OCI-LY7 (cell line): ENCODE results near the gene EVA1B. TPM values are rescaled to one million over a fixed set of nuclear protein-coding genes. Genes with fewer than 3 reads are reported as not detected.

ENCODE experiments used
- Bru-seq: library from RNA; stranded (reverse); fragments of 400-500 nt; gene quantifications from one replicate; lab custom pipeline; 2021; lab: Mats Ljungman, UMichigan
- BruChase-seq, 2 experiments: library from RNA; stranded (reverse); fragments of 400-500 nt; gene quantifications; one replicate each; lab custom pipeline; 2021; lab: Mats Ljungman, UMichigan
- BruUV-seq: library from RNA; stranded (reverse); fragments of 400-500 nt; replicated peaks from 2 replicates; lab custom pipeline; 2021; lab: Mats Ljungman, UMichigan
- CTCF ChIA-PET: fragments of 300-600 bp; sonication (Branson Sonifier 250); formaldehyde crosslinking; loops from one replicate; lab custom pipeline; 2022; ENCODE audit warnings: antibody characterized with exemption; ENCODE audit not compliant: unreplicated experiment; lab: Charles Lee
- POLR2A ChIA-PET: fragments of 300-600 bp; sonication (Branson Sonifier 250); formaldehyde crosslinking; loops from one replicate; lab custom pipeline; 2022; ENCODE audit warnings: antibody characterized with exemption; lab: Charles Lee
- DNase-seq: peaks from one replicate; pipeline ENCODE4 v3.0.0-alpha.2; 2015; ENCODE audit warnings: low spot score
- H2AFZ ChIP-seq: fragments of 200-600 bp; sonication (generic), shearing (Covaris generic); 2 replicates; pipeline ENCODE4 v1.6.1; 2014; ENCODE audit warnings: mild to moderate bottlenecking, antibody characterized with exemption, low read length, moderate library complexity
- H3K27ac ChIP-seq: fragments of 200-600 bp; sonication (generic); 2 replicates; pipeline ENCODE4 v1.5.1; 2014; ENCODE audit warnings: mixed run types, low read depth, mild to moderate bottlenecking, moderate library complexity, low read length, inconsistent platforms; ENCODE audit not compliant: poor library complexity, severe bottlenecking
- H3K36me3 ChIP-seq: fragments of 200-600 bp; sonication (generic); 2 replicates; pipeline ENCODE4 v1.6.1; 2014; ENCODE audit warnings: mild to moderate bottlenecking, antibody characterized with exemption, low read length, moderate library complexity, mixed read lengths; ENCODE audit not compliant: insufficient read depth
- H3K4me1 ChIP-seq: fragments of 200-600 bp; sonication (generic); 2 replicates; pipeline ENCODE4 v1.5.1; 2014; ENCODE audit warnings: mild to moderate bottlenecking, low read length; ENCODE audit not compliant: insufficient read depth, poor library complexity, severe bottlenecking
- H3K4me2 ChIP-seq: fragments of 200-600 bp; sonication (generic); 2 replicates; pipeline ENCODE4 v1.6.1; 2014; ENCODE audit warnings: mild to moderate bottlenecking, low read length
- H3K4me3 ChIP-seq: fragments of 200-600 bp; sonication (generic); 2 replicates; pipeline ENCODE4 v1.5.1; 2014; ENCODE audit warnings: mild to moderate bottlenecking, low read depth, low read length; ENCODE audit not compliant: poor library complexity, severe bottlenecking
- H3K79me2 ChIP-seq: fragments of 200-600 bp; sonication (generic); 2 replicates; pipeline ENCODE4 v1.6.1; 2016; ENCODE audit warnings: low read depth, mild to moderate bottlenecking, low read length, moderate library complexity, mixed read lengths; ENCODE audit not compliant: insufficient read depth
- H3K9me2 ChIP-seq: fragments of 200-600 bp; sonication (generic); 2 replicates; pipeline ENCODE4 v1.6.1; 2016; ENCODE audit warnings: mild to moderate bottlenecking, low read length, mixed read lengths; ENCODE audit not compliant: insufficient read depth
- H3K9me3 ChIP-seq: fragments of 200-600 bp; sonication (generic); 2 replicates; pipeline ENCODE4 v1.6.1; 2014; ENCODE audit warnings: mild to moderate bottlenecking, mixed run types, low read length, mixed read lengths
- H4K20me1 ChIP-seq: fragments of 200-600 bp; sonication (generic); 2 replicates; pipeline ENCODE4 v1.6.1; 2014; ENCODE audit warnings: mild to moderate bottlenecking, antibody characterized with exemption, low read length, moderate library complexity, mixed read lengths; ENCODE audit not compliant: insufficient read depth
- EZH2phosphoT487 ChIP-seq: fragments of 200-600 bp; sonication (generic); IDR thresholded peaks from 2 replicates; pipeline ENCODE4 v1.6.1; 2018; ENCODE audit warnings: low read depth, borderline replicate concordance, mild to moderate bottlenecking, mixed run types, antibody characterized with exemption, low read length, moderate library complexity, mixed read lengths
- intact Hi-C: fragments of 100-400 bp; cut with micrococcal nuclease; formaldehyde crosslinking; loops from one replicate; pipeline ENCODE4 v1.10.0; 2022; ENCODE audit not compliant: unreplicated experiment
- long read RNA-seq: library from polyadenylated mRNA; stranded (forward); transcript quantifications from one replicate; pipeline ENCODE4 v2.0.0, GENCODE V29; 2022
- total RNA-seq, 2 experiments: library from RNA; depleted of rRNA in 1 of 2; stranded (reverse); fragments of >200 nt in 1 of 2; shearing (Covaris generic) in 1 of 2; gene quantifications; 2 replicates each; pipeline ENCODE4 v1.2.3, GENCODE V29; 2014 to 2022
- TF ChIP-seq, protein P1 (sequence below): fragments of 200-600 bp; sonication (generic); conservative IDR thresholded peaks from 2 replicates; pipeline ENCODE4 v1.5.1; 2014; ENCODE audit warnings: mild to moderate bottlenecking, antibody characterized with exemption, low read length, moderate library complexity, mixed read lengths

Gene EVA1B, protein sequence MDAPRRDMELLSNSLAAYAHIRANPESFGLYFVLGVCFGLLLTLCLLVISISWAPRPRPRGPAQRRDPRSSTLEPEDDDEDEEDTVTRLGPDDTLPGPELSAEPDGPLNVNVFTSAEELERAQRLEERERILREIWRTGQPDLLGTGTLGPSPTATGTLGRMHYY
- total RNA-seq (2014; rRNA removed; shearing (Covaris generic)) (0.57 and 2.0 TPM in 2 replicates), total RNA-seq (2022) (0.84 and 0.96 TPM in 2 replicates), Bru-seq, nascent RNA (not detected), BruChase-seq, experiment 1, labeled RNA remaining after a 6-hour chase (percentile 18 among the genes with signal in this experiment), BruChase-seq, experiment 2, labeled RNA remaining after a 2-hour chase (not detected)
- long read RNA-seq, partial matches to known transcripts = 0 of 1 reads
- long read RNA-seq, other reads (novel, unspliced or antisense) = 0 of 1 reads

DNA sequence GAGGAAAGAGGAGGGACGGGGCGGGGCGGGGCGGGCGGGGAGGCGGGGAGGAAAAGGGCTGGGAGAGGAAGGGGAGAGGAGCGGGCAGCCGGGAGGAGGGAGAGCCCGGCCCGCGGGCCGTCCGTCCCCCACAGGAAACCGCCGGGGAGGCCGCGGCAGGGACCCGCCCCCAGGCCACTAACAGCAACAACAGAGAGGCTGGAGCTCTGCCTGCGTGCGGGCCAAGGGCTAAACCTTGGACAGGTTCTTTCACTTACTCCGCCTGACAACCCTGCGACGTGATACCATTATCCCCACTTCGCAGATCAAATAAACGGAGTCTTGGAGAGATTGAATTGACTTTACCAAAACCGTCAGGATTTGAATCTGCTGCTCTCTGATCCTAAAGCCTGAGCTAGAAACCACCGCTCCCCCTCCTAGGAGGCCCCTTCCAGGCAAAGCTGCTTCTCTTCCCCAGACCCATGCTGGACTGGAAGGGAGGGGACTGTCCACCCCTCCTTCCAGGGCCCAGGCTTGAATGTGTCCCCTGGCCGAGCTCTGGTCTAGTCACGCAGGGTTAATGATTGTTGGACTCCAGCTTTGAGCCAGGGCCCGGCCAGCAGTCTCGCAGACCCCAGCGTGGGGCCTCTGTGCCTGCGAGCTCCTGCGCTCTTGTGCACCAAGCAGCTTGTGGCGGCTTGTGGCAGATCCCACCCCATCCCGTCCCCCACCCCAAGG is at the start of gene EVA1B:
TSS of gene EVA1B (minus strand) at position 10 of the 717 bp plus-strand sequence. CDS start 608 bp downstream, outside the sequence.
- no peaks in the 10 kb centered on the region for H3K9me3 ChIP-seq
- intact Hi-C loops = no loop called here
- ChIA-PET POLR2A (no interaction called here), CTCF (no interaction called here)
- no peaks in the 10 kb centered on the region for H3K36me3 ChIP-seq
- H3K79me2 ChIP-seq = no peaks in the 10 kb centered on the region
- 0 out of 2 replicates have a peak within 1 kb of the TSS, but pooled peaks have one; percentile 42 for H2AFZ ChIP-seq
- peaks cover 35% of the 10 kb centered on the region for H3K4me1 ChIP-seq
- H3K27ac ChIP-seq = no peak within 1 kb of the TSS
- H3K9me2 ChIP-seq = no peaks in the 10 kb centered on the region
- DNase-seq = peak; percentile 29
- TF ChIP-seq EZH2phosphoT487 = no peak
- TF ChIP-seq, protein P1, sequence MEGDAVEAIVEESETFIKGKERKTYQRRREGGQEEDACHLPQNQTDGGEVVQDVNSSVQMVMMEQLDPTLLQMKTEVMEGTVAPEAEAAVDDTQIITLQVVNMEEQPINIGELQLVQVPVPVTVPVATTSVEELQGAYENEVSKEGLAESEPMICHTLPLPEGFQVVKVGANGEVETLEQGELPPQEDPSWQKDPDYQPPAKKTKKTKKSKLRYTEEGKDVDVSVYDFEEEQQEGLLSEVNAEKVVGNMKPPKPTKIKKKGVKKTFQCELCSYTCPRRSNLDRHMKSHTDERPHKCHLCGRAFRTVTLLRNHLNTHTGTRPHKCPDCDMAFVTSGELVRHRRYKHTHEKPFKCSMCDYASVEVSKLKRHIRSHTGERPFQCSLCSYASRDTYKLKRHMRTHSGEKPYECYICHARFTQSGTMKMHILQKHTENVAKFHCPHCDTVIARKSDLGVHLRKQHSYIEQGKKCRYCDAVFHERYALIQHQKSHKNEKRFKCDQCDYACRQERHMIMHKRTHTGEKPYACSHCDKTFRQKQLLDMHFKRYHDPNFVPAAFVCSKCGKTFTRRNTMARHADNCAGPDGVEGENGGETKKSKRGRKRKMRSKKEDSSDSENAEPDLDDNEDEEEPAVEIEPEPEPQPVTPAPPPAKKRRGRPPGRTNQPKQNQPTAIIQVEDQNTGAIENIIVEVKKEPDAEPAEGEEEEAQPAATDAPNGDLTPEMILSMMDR = no peak
- H3K4me3 ChIP-seq = peak within 1 kb of the TSS; percentile 56
- peak within 1 kb of the TSS; percentile 61 for H3K4me2 ChIP-seq
- no TSS peak for BruUV-seq
- H4K20me1 ChIP-seq = no peaks in the 10 kb centered on the region

DNA sequence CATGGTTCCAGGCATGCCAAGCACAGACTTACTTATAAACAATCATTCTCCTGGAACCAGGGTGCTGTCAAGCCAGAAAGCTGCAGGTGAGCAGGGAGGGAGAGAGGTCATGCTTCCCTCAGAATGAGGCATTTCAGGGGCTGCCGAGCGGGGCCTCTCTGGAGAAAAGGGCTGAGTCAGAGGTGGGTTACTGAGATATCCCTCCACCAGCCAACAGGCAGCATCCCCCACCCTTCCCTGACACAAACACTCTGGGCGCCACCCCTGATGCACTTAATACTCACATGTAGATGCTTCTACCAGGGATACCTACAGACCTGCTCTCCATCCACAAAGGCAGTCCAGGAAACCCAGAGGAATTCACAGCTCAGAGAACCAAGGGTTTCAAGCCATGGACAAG is 49.2 kb upstream of the EVA1B start:
- Histone ChIP-seq H2AFZ (no peak overlapping the region), H3K4me3 (no peak overlapping the region), H3K79me2 (peaks cover 75% of the 10 kb centered on the region; the same call in 1 of the 2 replicates), H3K27ac (peak overlapping the region; percentile 62), H3K36me3 (peaks cover 37% of the 10 kb centered on the region; the same call in 1 of the 2 replicates), H3K4me1 (peaks cover 87% of the 10 kb centered on the region), H4K20me1 (0 out of 2 replicates have a peak, but pooled peaks cover 4% of the 10 kb centered on the region), H3K9me3 (no peaks in the 10 kb centered on the region), H3K9me2 (no peaks in the 10 kb centered on the region), H3K4me2 (peak overlapping the region; percentile 76)
- BruUV-seq = no TSS peak
- intact Hi-C loops = no loop called here
- DNase-seq = no peak
- ChIA-PET POLR2A (interaction anchor here (0.6 to 1.7 kb wide), 4 partner anchors 10 to 28 kb away, joined by 5 to 9 read pairs (median 5); partner anchors contain the start of gene LSM10), CTCF (no interaction called here)
- no peak for TF ChIP-seq EZH2phosphoT487
- TF ChIP-seq, protein P1 = no peak
